DND-41 (cell line): ENCODE data around the gene PIPOX.

ENCODE experiments used
- EZH2 ChIP-seq: IDR thresholded peaks from 3 replicates; pipeline ENCODE4 v1.6.1; 2012; ENCODE audit warnings: borderline replicate concordance, low read depth, mild to moderate bottlenecking, moderate library complexity, low read length, inconsistent platforms; ENCODE audit not compliant: severe bottlenecking
- TF ChIP-seq, protein P1 (sequence below): IDR thresholded peaks from 2 replicates; pipeline ENCODE4 v1.5.1; 2012; ENCODE audit warnings: borderline replicate concordance, low read length, moderate library complexity, mild to moderate bottlenecking; ENCODE audit not compliant: poor library complexity, severe bottlenecking; ENCODE audit errors: extremely low read depth

- TF ChIP-seq, protein P1, sequence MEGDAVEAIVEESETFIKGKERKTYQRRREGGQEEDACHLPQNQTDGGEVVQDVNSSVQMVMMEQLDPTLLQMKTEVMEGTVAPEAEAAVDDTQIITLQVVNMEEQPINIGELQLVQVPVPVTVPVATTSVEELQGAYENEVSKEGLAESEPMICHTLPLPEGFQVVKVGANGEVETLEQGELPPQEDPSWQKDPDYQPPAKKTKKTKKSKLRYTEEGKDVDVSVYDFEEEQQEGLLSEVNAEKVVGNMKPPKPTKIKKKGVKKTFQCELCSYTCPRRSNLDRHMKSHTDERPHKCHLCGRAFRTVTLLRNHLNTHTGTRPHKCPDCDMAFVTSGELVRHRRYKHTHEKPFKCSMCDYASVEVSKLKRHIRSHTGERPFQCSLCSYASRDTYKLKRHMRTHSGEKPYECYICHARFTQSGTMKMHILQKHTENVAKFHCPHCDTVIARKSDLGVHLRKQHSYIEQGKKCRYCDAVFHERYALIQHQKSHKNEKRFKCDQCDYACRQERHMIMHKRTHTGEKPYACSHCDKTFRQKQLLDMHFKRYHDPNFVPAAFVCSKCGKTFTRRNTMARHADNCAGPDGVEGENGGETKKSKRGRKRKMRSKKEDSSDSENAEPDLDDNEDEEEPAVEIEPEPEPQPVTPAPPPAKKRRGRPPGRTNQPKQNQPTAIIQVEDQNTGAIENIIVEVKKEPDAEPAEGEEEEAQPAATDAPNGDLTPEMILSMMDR, result no peak
- no peak for TF ChIP-seq EZH2
These were observed 3.0 kb downstream of the PIPOX start for GRCh38 chr17:29045734-29046472.
